H9 (cell line): ENCODE measurements around the gene CAMSAP2. TPM values are rescaled to one million over a fixed set of nuclear protein-coding genes. Genes with fewer than 3 reads are reported as not detected.

Experiments
- DNase-seq: peaks from one replicate; pipeline ENCODE4 v3.0.0-alpha.2; 2017
- H2AFZ ChIP-seq: one replicate; pipeline ENCODE4 v1.6.1; 2013; ENCODE audit warnings: mild to moderate bottlenecking, low read length, control low read depth, moderate library complexity
- H2AK5ac ChIP-seq: 2 replicates; pipeline ENCODE4 v1.6.1; 2013; ENCODE audit warnings: low read length, control low read depth, mixed read lengths; ENCODE audit not compliant: insufficient read length
- H2BK120ac ChIP-seq: one replicate; pipeline ENCODE4 v1.6.1; 2013; ENCODE audit warnings: low read depth, mild to moderate bottlenecking, low read length, control low read depth, inconsistent platforms; ENCODE audit not compliant: poor library complexity, severe bottlenecking
- H2BK12ac ChIP-seq: 2 replicates; pipeline ENCODE4 v1.6.1; 2013; ENCODE audit warnings: low read length, control low read depth, mixed read lengths, low read depth; ENCODE audit not compliant: insufficient read length
- H2BK15ac ChIP-seq: 2 replicates; pipeline ENCODE4 v1.6.1; 2013; ENCODE audit warnings: low read depth, low read length, control low read depth
- H2BK20ac ChIP-seq: one replicate; pipeline ENCODE4 v1.6.1; 2013; ENCODE audit warnings: low read depth, mild to moderate bottlenecking, low read length, control low read depth, inconsistent platforms; ENCODE audit not compliant: poor library complexity, severe bottlenecking
- H2BK5ac ChIP-seq: 2 replicates; pipeline ENCODE4 v1.6.1; 2013; ENCODE audit warnings: low read length, control low read depth, mixed read lengths; ENCODE audit not compliant: insufficient read length
- H3K14ac ChIP-seq: 2 replicates; pipeline ENCODE4 v1.6.1; 2013; ENCODE audit warnings: low read length, control low read depth; ENCODE audit not compliant: insufficient read depth
- H3K18ac ChIP-seq: 2 replicates; pipeline ENCODE4 v1.6.1; 2013; ENCODE audit warnings: low read depth, mild to moderate bottlenecking, mixed read lengths, low read length, control low read depth; ENCODE audit not compliant: insufficient read length
- H3K23ac ChIP-seq: 2 replicates; pipeline ENCODE4 v1.6.1; 2013; ENCODE audit warnings: low read length, control low read depth, mixed read lengths, low read depth; ENCODE audit not compliant: insufficient read length
- H3K23me2 ChIP-seq: 2 replicates; pipeline ENCODE4 v1.6.1; 2013; ENCODE audit warnings: low read depth, mild to moderate bottlenecking, mixed read lengths, low read length, control low read depth; ENCODE audit not compliant: insufficient read length, poor library complexity, severe bottlenecking
- H3K27ac ChIP-seq: 2 replicates; pipeline ENCODE4 v1.5.1; 2013; ENCODE audit warnings: low read length, control low read depth, mixed read lengths, low read depth; ENCODE audit not compliant: insufficient read length
- H3K27me3 ChIP-seq: 2 replicates; pipeline ENCODE4 v1.6.1; 2013; ENCODE audit warnings: low read length, control low read depth, inconsistent platforms; ENCODE audit not compliant: insufficient read depth
- H3K4ac ChIP-seq: 2 replicates; pipeline ENCODE4 v1.6.1; 2013; ENCODE audit warnings: low read depth, mild to moderate bottlenecking, control low read depth, inconsistent platforms, low read length, moderate library complexity
- H3K4me1 ChIP-seq: 2 replicates; pipeline ENCODE4 v1.6.1; 2013; ENCODE audit warnings: low read length, control low read depth, inconsistent platforms; ENCODE audit not compliant: insufficient read depth
- H3K4me2 ChIP-seq: 2 replicates; pipeline ENCODE4 v1.6.1; 2013; ENCODE audit warnings: low read length, control low read depth, mixed read lengths; ENCODE audit not compliant: insufficient read length, insufficient read depth
- H3K56ac ChIP-seq: 2 replicates; pipeline ENCODE4 v1.6.1; 2013; ENCODE audit warnings: low read depth, mild to moderate bottlenecking, mixed read lengths, low read length, control low read depth; ENCODE audit not compliant: insufficient read length
- H3K79me1 ChIP-seq: 2 replicates; pipeline ENCODE4 v1.6.1; 2013; ENCODE audit warnings: low read depth, mild to moderate bottlenecking, moderate library complexity, low read length, control low read depth, inconsistent platforms; ENCODE audit not compliant: insufficient read depth, poor library complexity, severe bottlenecking
- H3K79me2 ChIP-seq: 2 replicates; pipeline ENCODE4 v1.6.1; 2013; ENCODE audit warnings: low read length, control low read depth, inconsistent platforms; ENCODE audit not compliant: insufficient read depth
- H3K9ac ChIP-seq: 2 replicates; pipeline ENCODE4 v1.6.1; 2013; ENCODE audit warnings: low read length, control low read depth, mixed read lengths; ENCODE audit not compliant: insufficient read length; ENCODE audit errors: extremely low read depth
- H3K9me3 ChIP-seq: one replicate; pipeline ENCODE4 v1.6.1; 2013; ENCODE audit warnings: low read depth, low read length, inconsistent platforms; ENCODE audit not compliant: control insufficient read depth
- H3T11ph ChIP-seq: one replicate; pipeline ENCODE4 v1.6.1; 2013; ENCODE audit warnings: mild to moderate bottlenecking, low read length, control low read depth, inconsistent platforms
- H4K20me1 ChIP-seq: one replicate; pipeline ENCODE4 v1.6.1; 2013; ENCODE audit not compliant: control insufficient read depth, insufficient read length, insufficient read depth
- H4K5ac ChIP-seq: 2 replicates; pipeline ENCODE4 v1.6.1; 2013; ENCODE audit warnings: low read depth, mild to moderate bottlenecking, mixed read lengths, low read length, control low read depth; ENCODE audit not compliant: insufficient read length
- H4K8ac ChIP-seq: replicated peaks from 2 replicates; pipeline ENCODE4 v1.6.1; 2013; ENCODE audit warnings: low read length, control low read depth, mixed read lengths, low read depth; ENCODE audit not compliant: insufficient read length
- H4K91ac ChIP-seq: 2 replicates; pipeline ENCODE4 v1.6.1; 2013; ENCODE audit warnings: low read depth, mild to moderate bottlenecking, moderate library complexity, mixed read lengths, low read length, control low read depth; ENCODE audit not compliant: insufficient read length
- H3K27ac Mint-ChIP-seq, 3 experiments: 2 replicates in 2 of 3; 3 replicates in 1 of 3; pipeline ENCODE4 v1.8.0; 2020 to 2021; ENCODE audit warnings: mixed read lengths in 3 of 3, mild to moderate bottlenecking in 1 of 3, moderate library complexity in 1 of 3
- H3K27me3 Mint-ChIP-seq: 2 replicates; pipeline ENCODE4 v1.8.0; 2021; ENCODE audit warnings: low read depth, mild to moderate bottlenecking, moderate library complexity, mixed read lengths
- H3K36me3 Mint-ChIP-seq, 3 experiments: 2 replicates in 2 of 3; 3 replicates in 1 of 3; pipeline ENCODE4 v1.8.0; 2020 to 2021; ENCODE audit warnings: low read depth in 3 of 3, mixed read lengths in 3 of 3; ENCODE audit not compliant: insufficient read depth in 1 of 3
- H3K4me1 Mint-ChIP-seq, 2 experiments: 2 replicates each; pipeline ENCODE4 v1.8.0; 2020; ENCODE audit warnings: mixed read lengths in 2 of 2
- H3K4me3 Mint-ChIP-seq, 2 experiments: 2 replicates in 1 of 2; 3 replicates in 1 of 2; pipeline ENCODE4 v1.8.0; 2020 to 2021; ENCODE audit warnings: mild to moderate bottlenecking in 2 of 2, mixed read lengths in 2 of 2, moderate library complexity in 1 of 2
- H3K9me3 Mint-ChIP-seq, 2 experiments: 2 replicates in 1 of 2; 3 replicates in 1 of 2; pipeline ENCODE4 v1.8.0; 2020; ENCODE audit warnings: mild to moderate bottlenecking in 2 of 2, mixed read lengths in 2 of 2, moderate library complexity in 1 of 2
- CTCF ChIP-seq: fragments of 200-600 bp; sonication (generic); conservative IDR thresholded peaks from 3 replicates; pipeline ENCODE4 v1.8.0; 2021; ENCODE audit warnings: antibody characterized with exemption, mild to moderate bottlenecking
- WGBS: extraction: QIAGEN DNeasy Blood & Tissue Kit; methylation state at CpG from one replicate; pipeline ENCODE4 v1.1.7; 2013; ENCODE audit warnings: missing lambda C conversion rate, low lambda C conversion rate, mixed read lengths; ENCODE audit not compliant: insufficient read length; ENCODE audit errors: extremely low coverage; 5-methylcytosine and 5-hydroxymethylcytosine counted together
- total RNA-seq: library from RNA; stranded (reverse); gene quantifications from 2 replicates; pipeline ENCODE4 v1.2.1, GENCODE V29; 2021

The CAMSAP2 gene
- total RNA-seq, 1 experiment from 2014 or later = 33.7 TPM

GRCh38 chr1:200739702-200740570 is 1.2 kb downstream of the CAMSAP2 start:
- H3K14ac ChIP-seq = peak overlapping the region; percentile 76
- no peak overlapping the region for H4K8ac ChIP-seq
- no peak for TF ChIP-seq CTCF
- no peak overlapping the region for H2AK5ac ChIP-seq
- H4K20me1 ChIP-seq = no peaks in the 10 kb centered on the region
- H2BK15ac ChIP-seq = no peak overlapping the region
- Mint-ChIP-seq H3K4me3 (peak overlapping the region; percentile 99 to 100), H3K27me3 (peaks cover 7% of the 10 kb centered on the region; the same call in 1 of the 2 replicates), H3K27ac (peak overlapping the region in 2 of 3 experiments; percentile 47 to 57; a peak in 2 of 7 replicates), H3K9me3 (no peaks in the 10 kb centered on the region), H3K4me1 (peaks cover 38 to 39% of the 10 kb centered on the region in 2 experiments), H3K36me3 (peaks cover 0 to 3% (median 0%) of the 10 kb centered on the region in 3 experiments; a peak in 2 of 7 replicates)
- peaks cover 4% of the 10 kb centered on the region for H3K79me1 ChIP-seq
- WGBS = no CpG with 5 or more reads among the region's 26 CpGs
- no peak for DNase-seq
- peak overlapping the region; percentile 61 for H3K18ac ChIP-seq
- H3K23me2 ChIP-seq = peaks cover 12% of the 10 kb centered on the region
- peak overlapping the region; percentile 94 for H3K4me2 ChIP-seq
- peaks cover 17% of the 10 kb centered on the region; the same call in 1 of the 2 replicates for H3K79me2 ChIP-seq
- no peak overlapping the region for H2BK120ac ChIP-seq
- H3K4ac ChIP-seq = no peak overlapping the region; the same call in 1 of the 2 replicates
- H3K4me1 ChIP-seq = peaks cover 2% of the 10 kb centered on the region; the same call in 1 of the 2 replicates
- no peak overlapping the region for H2BK20ac ChIP-seq
- no peak overlapping the region for H2BK5ac ChIP-seq
- no peak overlapping the region for H3K27ac ChIP-seq
- H3K9ac ChIP-seq = peak overlapping the region; percentile 79
- H2AFZ ChIP-seq = peak overlapping the region; percentile 71
- H2BK12ac ChIP-seq = no peak overlapping the region
- H3K23ac ChIP-seq = no peak overlapping the region
- no peak overlapping the region for H4K91ac ChIP-seq
- H3T11ph ChIP-seq = no peak overlapping the region
- no peak overlapping the region for H3K56ac ChIP-seq
- H3K9me3 ChIP-seq = no peaks in the 10 kb centered on the region
- H3K27me3 ChIP-seq = no peaks in the 10 kb centered on the region
- H4K5ac ChIP-seq = no peak overlapping the region
